Progenitor cell of endocrine pancreas (in vitro differentiated cells): ENCODE measurements around the gene ADARB2. TPM values are rescaled to one million over a fixed set of nuclear protein-coding genes. Genes with fewer than 3 reads are reported as not detected.

ENCODE experiments used
- DNase-seq: peaks from one replicate; pipeline ENCODE4 v3.0.0; 2021; ENCODE audit warnings: low spot score; ENCODE audit not compliant: unreplicated experiment
- H3K27ac Mint-ChIP-seq: 2 replicates; pipeline ENCODE4 v1.8.0; 2021; ENCODE audit warnings: mild to moderate bottlenecking, moderate library complexity, mixed read lengths
- H3K27me3 Mint-ChIP-seq: 2 replicates; pipeline ENCODE4 v1.8.0; 2021; ENCODE audit warnings: mixed read lengths
- H3K36me3 Mint-ChIP-seq: 2 replicates; pipeline ENCODE4 v1.8.0; 2022; ENCODE audit warnings: mixed read lengths; ENCODE audit not compliant: insufficient read depth
- H3K4me1 Mint-ChIP-seq: 2 replicates; pipeline ENCODE4 v1.8.0; 2021; ENCODE audit warnings: low read depth, mixed read lengths
- H3K4me3 Mint-ChIP-seq: 2 replicates; pipeline ENCODE4 v1.8.0; 2021; ENCODE audit warnings: low read depth, mild to moderate bottlenecking, moderate library complexity, mixed read lengths
- H3K9me3 Mint-ChIP-seq: 2 replicates; pipeline ENCODE4 v1.8.0; 2021; ENCODE audit warnings: low read depth, mixed read lengths
- CTCF ChIP-seq: fragments of 200-600 bp; sonication (generic); IDR thresholded peaks from one replicate; pipeline ENCODE4 v1.5.0; 2021; ENCODE audit warnings: antibody characterized with exemption, mild to moderate bottlenecking; ENCODE audit not compliant: unreplicated experiment
- long read RNA-seq: library from polyadenylated mRNA; unstranded; transcript quantifications from one replicate; pipeline ENCODE4 v2.0.0, GENCODE V29; 2020
- total RNA-seq: library from RNA; stranded (reverse); gene quantifications from 2 replicates; pipeline ENCODE4 v1.2.1, GENCODE V29; 2021

Gene ADARB2
- 1.3 and 1.5 TPM in 2 replicates for total RNA-seq
- long read RNA-seq, partial matches to known transcripts = 0 of 1 reads
- long read RNA-seq, other reads (novel, unspliced or antisense) = 1 of 1 reads

- Mint-ChIP-seq H3K27ac (peak within 1 kb of the TSS; percentile 89), H3K9me3 (no peaks in the 10 kb centered on the region), H3K36me3 (no peaks in the 10 kb centered on the region), H3K4me3 (peak within 1 kb of the TSS; percentile 79), H3K4me1 (peaks cover 9% of the 10 kb centered on the region), H3K27me3 (peaks cover 87% of the 10 kb centered on the region)
- no peak for TF ChIP-seq CTCF
- peak; percentile 53 for DNase-seq
These were observed at the start of gene ADARB2 for GRCh38 chr10:1737222-1738061. ADARB2 (minus strand) TSS chr10:1737525.

GRCh38 chr10:1785835-1786234 is 48.5 kb upstream of the ADARB2 start:
- Mint-ChIP-seq H3K4me1 (no peaks in the 10 kb centered on the region), H3K36me3 (no peaks in the 10 kb centered on the region), H3K27ac (no peak overlapping the region), H3K4me3 (no peak overlapping the region), H3K27me3 (peaks cover 15% of the 10 kb centered on the region), H3K9me3 (no peaks in the 10 kb centered on the region)
- DNase-seq = no peak
- TF ChIP-seq CTCF = no peak

GRCh38 chr10:1782841-1783240 is 45.5 kb upstream of the ADARB2 start:
- H3K36me3 Mint-ChIP-seq = no peaks in the 10 kb centered on the region
- no peak overlapping the region for H3K4me3 Mint-ChIP-seq
- TF ChIP-seq CTCF = no peak
- H3K27ac Mint-ChIP-seq = no peak overlapping the region
- no peaks in the 10 kb centered on the region for H3K4me1 Mint-ChIP-seq
- peaks cover 8% of the 10 kb centered on the region for H3K27me3 Mint-ChIP-seq
- H3K9me3 Mint-ChIP-seq = no peaks in the 10 kb centered on the region
- no peak for DNase-seq

- no peak for TF ChIP-seq CTCF
- Mint-ChIP-seq H3K4me3 (no peak overlapping the region), H3K27me3 (peaks cover 6% of the 10 kb centered on the region), H3K36me3 (no peaks in the 10 kb centered on the region), H3K9me3 (no peaks in the 10 kb centered on the region), H3K27ac (no peak overlapping the region), H3K4me1 (peaks cover under 1% of the 10 kb centered on the region)
- DNase-seq = no peak
These were observed 42.5 kb upstream of the ADARB2 start for GRCh38 chr10:1779796-1780195.

- Mint-ChIP-seq H3K9me3 (no peaks in the 10 kb centered on the region), H3K4me1 (peaks cover 2% of the 10 kb centered on the region), H3K27me3 (peaks cover 3% of the 10 kb centered on the region), H3K4me3 (no peak overlapping the region), H3K36me3 (no peaks in the 10 kb centered on the region), H3K27ac (no peak overlapping the region)
- TF ChIP-seq CTCF = no peak
- DNase-seq = no peak
These were observed 41.1 kb upstream of the ADARB2 start for GRCh38 chr10:1778375-1778969.
